Subcutaneous abdominal adipose tissue (tissue), 5 donors: ENCODE results near the gene TMEM232.

Source experiments
- H3K27ac ChIP-seq: one replicate; pipeline ENCODE4 v1.7.0; 2013; ENCODE audit warnings: low read depth, mild to moderate bottlenecking, inconsistent platforms, low read length, moderate library complexity
- H3K27me3 ChIP-seq, 5 donors: one replicate each; pipeline ENCODE4 v1.7.0; 2013; ENCODE audit warnings: low read length in 5 of 5, inconsistent platforms in 1 of 5; ENCODE audit not compliant: control insufficient read depth in 5 of 5, insufficient read depth in 4 of 5
- H3K36me3 ChIP-seq, 5 donors: one replicate each; pipeline ENCODE4 v1.7.0; 2013; ENCODE audit warnings: low read length in 5 of 5; ENCODE audit not compliant: control insufficient read depth in 5 of 5, insufficient read depth in 5 of 5
- H3K4me1 ChIP-seq, 5 donors: one replicate each; pipeline ENCODE4 v1.7.0; 2013; ENCODE audit warnings: low read length in 5 of 5, mild to moderate bottlenecking in 3 of 5, moderate library complexity in 1 of 5; ENCODE audit not compliant: control insufficient read depth in 5 of 5, insufficient read depth in 5 of 5
- H3K4me3 ChIP-seq, 5 donors: one replicate each; pipeline ENCODE4 v1.7.0; 2013; ENCODE audit warnings: low read length in 5 of 5, low read depth in 1 of 5
- H3K9ac ChIP-seq, 5 donors: one replicate each; pipeline ENCODE4 v1.7.0; 2013; ENCODE audit warnings: low read length in 5 of 5, mild to moderate bottlenecking in 4 of 5, moderate library complexity in 3 of 5
- H3K9me3 ChIP-seq, 5 donors: one replicate each; pipeline ENCODE4 v1.7.0; 2013; ENCODE audit warnings: low read length in 5 of 5; ENCODE audit not compliant: control insufficient read depth in 5 of 5
- donor health status: healthy.
- donor health status: healthy.
- donor health status: healthy.
- donor health status: healthy.
- donor health status: healthy.

TMEM232 gene

DNA sequence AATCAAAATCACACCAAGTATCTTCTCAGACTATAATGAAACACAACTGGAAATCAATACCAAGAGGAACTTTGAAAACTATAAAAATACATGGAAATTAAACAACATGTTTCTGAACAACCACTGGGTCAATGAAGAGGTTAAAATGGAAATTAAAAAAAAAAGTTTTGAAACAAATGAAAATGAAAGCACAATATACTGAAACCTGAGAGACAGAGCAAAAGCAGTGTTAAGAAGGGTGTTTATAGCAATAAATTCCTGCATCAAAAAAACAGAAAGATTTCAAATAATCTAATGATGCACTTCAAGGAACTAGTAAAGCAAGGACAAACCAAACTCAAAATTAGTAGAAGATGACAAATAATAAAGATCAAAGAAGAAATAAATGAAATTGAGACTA, 92.0 kb downstream of the TMEM232 start:
- H3K27ac ChIP-seq = no peak overlapping the region
- no peak overlapping the region for H3K9ac ChIP-seq
- H3K36me3 ChIP-seq = no peaks in the 10 kb centered on the region
- no peaks in the 10 kb centered on the region for H3K4me1 ChIP-seq
- no peaks in the 10 kb centered on the region for H3K27me3 ChIP-seq
- H3K4me3 ChIP-seq = no peak overlapping the region
- no peaks in the 10 kb centered on the region for H3K9me3 ChIP-seq

DNA sequence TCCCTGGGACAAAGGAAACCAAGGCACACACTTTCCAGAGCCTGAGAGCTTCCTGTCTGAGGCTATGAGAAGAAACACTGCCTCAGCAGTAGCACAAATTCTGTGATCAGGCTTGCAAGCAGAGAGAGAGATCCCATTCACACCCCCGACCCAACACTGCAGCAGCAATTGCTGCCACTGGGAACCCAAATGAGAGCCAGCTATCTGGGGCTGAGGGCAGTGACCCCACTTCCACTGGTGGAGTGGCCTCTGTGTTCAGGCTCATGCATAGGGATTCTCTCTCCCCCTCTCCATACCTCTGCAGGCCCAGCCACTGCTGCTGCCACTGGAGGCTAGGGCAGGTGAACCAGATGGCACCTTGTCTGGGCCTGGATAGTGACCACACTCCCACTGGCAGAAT, 95.2 kb downstream of the TMEM232 start:
- no peaks in the 10 kb centered on the region for H3K4me1 ChIP-seq
- H3K36me3 ChIP-seq = no peaks in the 10 kb centered on the region
- no peaks in the 10 kb centered on the region for H3K9me3 ChIP-seq
- no peak overlapping the region for H3K27ac ChIP-seq
- no peak overlapping the region for H3K9ac ChIP-seq
- H3K4me3 ChIP-seq = no peak overlapping the region
- H3K27me3 ChIP-seq = no peaks in the 10 kb centered on the region

DNA sequence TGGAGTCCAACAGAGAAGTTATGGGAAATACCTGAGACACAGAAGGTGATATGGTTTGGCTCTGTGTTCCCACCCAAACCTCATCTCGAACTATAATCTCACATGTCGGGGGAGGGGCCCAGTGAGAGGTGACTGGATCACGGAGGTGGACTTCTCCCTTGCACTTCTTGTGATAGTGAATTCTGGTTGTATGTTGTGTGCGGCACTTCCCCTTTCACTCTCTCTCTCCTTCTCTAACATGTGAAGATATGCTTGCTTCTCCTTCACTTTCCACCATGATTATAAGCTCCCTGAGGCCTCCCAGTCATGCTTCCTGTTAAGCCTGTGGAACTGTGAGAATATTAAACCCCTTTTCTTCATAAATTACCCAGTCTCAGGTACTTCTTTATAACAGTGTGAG, 96.1 kb downstream of the TMEM232 start:
- Histone ChIP-seq H3K36me3 (no peaks in the 10 kb centered on the region), H3K4me3 (no peak overlapping the region), H3K4me1 (no peaks in the 10 kb centered on the region), H3K27me3 (no peaks in the 10 kb centered on the region), H3K9ac (no peak overlapping the region), H3K9me3 (no peaks in the 10 kb centered on the region), H3K27ac (no peak overlapping the region)

DNA sequence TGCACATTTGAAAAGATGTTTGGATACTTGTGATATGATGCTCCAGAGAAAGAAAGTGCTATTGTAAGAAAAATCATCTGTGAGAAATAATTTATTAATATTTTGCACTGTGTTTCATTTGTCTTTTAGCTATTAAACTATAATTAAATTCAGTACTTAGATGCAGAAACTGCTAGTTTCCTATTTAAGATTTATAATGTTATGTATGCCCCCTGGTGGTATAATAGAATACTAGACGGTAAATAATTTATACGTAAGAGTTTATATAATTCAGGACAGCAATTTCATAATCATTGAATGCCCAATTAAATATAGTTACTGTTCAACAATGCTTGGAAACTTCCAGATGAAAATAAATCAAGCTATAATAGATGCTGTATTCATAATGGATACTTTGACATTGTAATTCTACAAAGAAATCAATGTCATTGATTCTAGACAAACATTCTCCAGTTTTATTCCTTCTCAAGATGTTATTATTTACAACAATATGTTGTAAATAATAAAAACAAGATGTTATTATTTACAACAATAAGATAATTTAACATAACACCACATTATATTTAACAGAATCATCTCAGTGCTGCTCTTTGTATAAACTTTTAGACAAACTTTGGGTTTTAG, 101.0 kb downstream of the TMEM232 start:
- no peaks in the 10 kb centered on the region for H3K4me1 ChIP-seq
- H3K36me3 ChIP-seq = no peaks in the 10 kb centered on the region
- H3K9ac ChIP-seq = no peak overlapping the region
- H3K27ac ChIP-seq = no peak overlapping the region
- no peaks in the 10 kb centered on the region for H3K9me3 ChIP-seq
- no peaks in the 10 kb centered on the region for H3K27me3 ChIP-seq
- H3K4me3 ChIP-seq = no peak overlapping the region

DNA sequence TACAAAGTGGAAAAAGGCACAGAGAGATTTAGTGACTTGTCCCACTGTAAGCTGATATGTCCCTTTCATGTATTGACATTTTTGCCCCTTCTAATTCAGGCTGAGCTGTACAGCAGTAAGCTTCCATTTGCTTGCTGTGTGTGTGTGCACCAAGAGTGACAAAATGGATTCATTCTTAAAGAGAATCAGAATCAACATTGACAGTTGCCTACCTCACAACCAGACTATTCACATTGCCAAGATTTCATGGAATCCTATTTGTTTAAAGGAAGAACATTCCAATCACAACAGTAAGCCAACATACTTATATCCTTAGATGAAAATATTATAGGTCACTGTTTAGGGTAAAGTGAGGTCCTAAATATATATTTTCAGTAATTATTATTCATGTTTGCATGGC, 102.6 kb downstream of the TMEM232 start:
- Histone ChIP-seq H3K9ac (no peak overlapping the region), H3K27ac (no peak overlapping the region), H3K4me1 (no peaks in the 10 kb centered on the region), H3K4me3 (no peak overlapping the region), H3K9me3 (no peaks in the 10 kb centered on the region), H3K27me3 (no peaks in the 10 kb centered on the region), H3K36me3 (no peaks in the 10 kb centered on the region)

DNA sequence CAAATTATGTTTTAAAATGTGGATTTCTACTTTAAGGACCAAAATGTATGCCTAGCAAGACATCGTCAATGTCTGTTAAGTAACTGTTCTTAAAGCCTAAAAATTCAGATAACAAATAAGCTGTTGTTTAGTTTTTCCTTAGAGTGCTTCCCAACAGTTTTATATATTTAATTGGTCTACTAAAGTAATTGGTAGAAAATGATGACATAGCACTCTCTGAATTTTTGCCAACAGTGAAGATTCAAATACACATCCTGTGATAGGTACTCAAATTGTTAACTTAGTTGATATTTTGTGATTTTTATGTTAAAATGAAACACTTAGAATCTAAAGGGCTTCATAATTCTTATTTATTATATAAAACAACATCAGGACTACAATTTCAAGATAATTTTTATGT, 107.5 kb downstream of the TMEM232 start:
- Histone ChIP-seq H3K9ac (no peak overlapping the region), H3K4me1 (no peaks in the 10 kb centered on the region), H3K27me3 (no peaks in the 10 kb centered on the region), H3K36me3 (peaks cover 0 to 9% (median 0%) of the 10 kb centered on the region in 5 donors), H3K27ac (no peak overlapping the region), H3K4me3 (no peak overlapping the region), H3K9me3 (peaks cover 0 to 9% (median 5%) of the 10 kb centered on the region in 5 donors)

DNA sequence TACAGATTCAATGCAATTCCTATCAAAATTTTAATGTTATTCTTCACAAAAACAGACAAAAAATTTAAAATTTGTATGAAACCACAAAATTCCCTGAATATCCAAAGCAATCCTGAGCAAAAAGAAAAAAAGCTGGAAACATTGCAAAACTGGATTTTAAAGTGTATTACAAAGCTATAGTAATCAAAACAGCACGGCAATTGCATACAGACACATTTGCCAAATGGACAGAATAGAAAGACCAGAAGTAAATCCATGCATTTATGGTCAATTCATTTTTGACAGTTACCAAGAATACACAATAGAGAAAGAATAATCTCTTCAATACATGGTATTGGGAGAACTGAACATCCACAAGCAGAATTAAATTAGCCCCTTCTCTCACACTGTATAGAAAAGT, 110.5 kb downstream of the TMEM232 start:
- Histone ChIP-seq H3K4me3 (no peak overlapping the region), H3K4me1 (no peaks in the 10 kb centered on the region), H3K9ac (no peak overlapping the region), H3K27ac (no peak overlapping the region), H3K9me3 (peaks cover 0 to 9% (median 5%) of the 10 kb centered on the region in 5 donors), H3K36me3 (peaks cover 0 to 9% (median 0%) of the 10 kb centered on the region in 5 donors), H3K27me3 (no peaks in the 10 kb centered on the region)

DNA sequence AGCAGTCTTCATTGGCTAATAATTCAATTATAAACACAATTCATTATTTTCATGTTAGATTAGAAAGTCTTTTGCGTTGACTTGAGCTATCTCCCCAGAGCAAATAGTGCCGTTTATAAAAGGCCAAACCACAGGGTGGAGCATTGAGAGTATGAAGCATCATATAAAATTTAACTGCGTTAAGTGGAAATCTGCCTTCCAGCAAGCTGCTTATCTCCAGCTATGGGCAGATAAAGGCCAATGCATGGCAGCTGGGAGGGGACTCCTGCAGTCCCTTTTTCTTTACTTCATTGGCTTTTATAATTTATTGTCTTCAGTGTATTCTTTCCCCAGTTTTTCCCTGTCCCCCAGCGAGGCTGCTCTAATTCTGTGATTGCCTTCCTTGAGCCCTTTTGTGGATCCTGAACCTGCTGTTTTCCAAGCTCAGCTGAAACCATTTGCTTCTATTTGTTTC, 113.7 kb downstream of the TMEM232 start:
- Histone ChIP-seq H3K4me3 (no peak overlapping the region), H3K4me1 (no peaks in the 10 kb centered on the region), H3K36me3 (peaks cover 0 to 9% (median 0%) of the 10 kb centered on the region in 5 donors)

DNA sequence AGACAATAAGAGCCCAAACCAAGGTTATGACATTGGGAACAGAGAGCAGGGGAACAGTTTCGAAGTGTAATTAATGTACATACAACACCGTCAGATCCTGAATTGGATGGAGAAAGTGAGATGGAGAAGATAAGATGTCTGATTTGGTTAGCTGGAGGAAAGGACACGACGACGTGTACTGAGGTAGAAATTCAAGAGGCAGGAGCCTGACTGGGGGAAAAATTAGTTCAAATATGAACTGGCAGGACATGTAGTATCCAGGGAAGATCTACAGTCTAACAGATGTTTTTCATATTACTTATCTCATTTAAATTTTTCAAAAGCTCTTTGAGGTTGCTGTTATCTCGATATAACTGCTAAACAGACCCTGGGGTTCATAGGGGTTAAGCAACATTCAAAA, 114.7 kb downstream of the TMEM232 start:
- H3K36me3 ChIP-seq = peaks cover 0 to 4% (median 0%) of the 10 kb centered on the region in 5 donors
- no peaks in the 10 kb centered on the region for H3K27me3 ChIP-seq
- peaks cover 0 to 9% (median 4%) of the 10 kb centered on the region in 5 donors for H3K9me3 ChIP-seq
- H3K27ac ChIP-seq = no peak overlapping the region
- H3K9ac ChIP-seq = no peak overlapping the region
- no peak overlapping the region for H3K4me3 ChIP-seq
- H3K4me1 ChIP-seq = no peaks in the 10 kb centered on the region

More for the DNA sequence above, 113.7 kb downstream of the TMEM232 start:
- Histone ChIP-seq H3K27ac (no peak overlapping the region), H3K9me3 (peaks cover 0 to 9% (median 5%) of the 10 kb centered on the region in 5 donors), H3K27me3 (no peaks in the 10 kb centered on the region), H3K9ac (no peak overlapping the region)

DNA sequence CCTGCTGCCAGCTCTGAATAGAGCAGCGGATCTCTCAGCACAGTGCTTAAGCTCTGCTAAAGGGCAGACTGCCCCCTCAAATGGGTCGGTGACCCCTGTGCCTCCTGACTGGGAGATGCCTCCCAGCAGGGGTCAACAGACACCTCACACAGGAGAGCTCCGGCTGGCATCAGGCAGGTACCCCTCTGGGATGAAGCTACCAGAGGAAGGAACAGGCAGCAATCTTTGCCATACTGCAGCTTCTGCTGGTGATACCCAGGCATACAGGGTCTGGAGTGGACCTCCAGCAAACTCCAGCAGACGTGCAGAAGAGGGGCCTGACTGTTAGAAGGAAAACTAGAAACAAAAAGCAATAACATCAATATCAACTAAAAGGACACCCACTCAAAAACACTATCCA, 131.6 kb downstream of the TMEM232 start:
- Histone ChIP-seq H3K4me1 (no peaks in the 10 kb centered on the region), H3K27ac (no peak overlapping the region), H3K4me3 (no peak overlapping the region), H3K27me3 (no peaks in the 10 kb centered on the region), H3K9me3 (no peaks in the 10 kb centered on the region), H3K9ac (no peak overlapping the region), H3K36me3 (no peaks in the 10 kb centered on the region)
